Measurements from ENCODE around the gene GLT6D1.

- TF ChIP-seq CTCF (IDR thresholded peaks at IDR 0.05; ENCODE audit: low read depth, low read length, poor library complexity, severe bottlenecking) (no peak), EZH2phosphoT487 (IDR thresholded peaks at IDR 0.05; ENCODE audit: borderline replicate concordance, low read length) (no peak)
Observed at GRCh38 chr9:135612981-135613910, 26.1 kb downstream of the GLT6D1 start.

Data from DOHH2 (cell line).